ENCODE data around the gene RND1.

- TF ChIP-seq CTCF (IDR thresholded peaks at IDR 0.05; ENCODE audit: poor library complexity, severe bottlenecking) = no peak
- no peak for TF ChIP-seq TAF1 (IDR thresholded peaks at IDR 0.05; ENCODE audit: low read depth)
- TF ChIP-seq POLR2AphosphoS5 (IDR thresholded peaks at IDR 0.05) = no peak
- TF ChIP-seq, protein P1, sequence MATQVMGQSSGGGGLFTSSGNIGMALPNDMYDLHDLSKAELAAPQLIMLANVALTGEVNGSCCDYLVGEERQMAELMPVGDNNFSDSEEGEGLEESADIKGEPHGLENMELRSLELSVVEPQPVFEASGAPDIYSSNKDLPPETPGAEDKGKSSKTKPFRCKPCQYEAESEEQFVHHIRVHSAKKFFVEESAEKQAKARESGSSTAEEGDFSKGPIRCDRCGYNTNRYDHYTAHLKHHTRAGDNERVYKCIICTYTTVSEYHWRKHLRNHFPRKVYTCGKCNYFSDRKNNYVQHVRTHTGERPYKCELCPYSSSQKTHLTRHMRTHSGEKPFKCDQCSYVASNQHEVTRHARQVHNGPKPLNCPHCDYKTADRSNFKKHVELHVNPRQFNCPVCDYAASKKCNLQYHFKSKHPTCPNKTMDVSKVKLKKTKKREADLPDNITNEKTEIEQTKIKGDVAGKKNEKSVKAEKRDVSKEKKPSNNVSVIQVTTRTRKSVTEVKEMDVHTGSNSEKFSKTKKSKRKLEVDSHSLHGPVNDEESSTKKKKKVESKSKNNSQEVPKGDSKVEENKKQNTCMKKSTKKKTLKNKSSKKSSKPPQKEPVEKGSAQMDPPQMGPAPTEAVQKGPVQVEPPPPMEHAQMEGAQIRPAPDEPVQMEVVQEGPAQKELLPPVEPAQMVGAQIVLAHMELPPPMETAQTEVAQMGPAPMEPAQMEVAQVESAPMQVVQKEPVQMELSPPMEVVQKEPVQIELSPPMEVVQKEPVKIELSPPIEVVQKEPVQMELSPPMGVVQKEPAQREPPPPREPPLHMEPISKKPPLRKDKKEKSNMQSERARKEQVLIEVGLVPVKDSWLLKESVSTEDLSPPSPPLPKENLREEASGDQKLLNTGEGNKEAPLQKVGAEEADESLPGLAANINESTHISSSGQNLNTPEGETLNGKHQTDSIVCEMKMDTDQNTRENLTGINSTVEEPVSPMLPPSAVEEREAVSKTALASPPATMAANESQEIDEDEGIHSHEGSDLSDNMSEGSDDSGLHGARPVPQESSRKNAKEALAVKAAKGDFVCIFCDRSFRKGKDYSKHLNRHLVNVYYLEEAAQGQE (IDR thresholded peaks at IDR 0.05; ENCODE audit: borderline replicate concordance) = no peak
- TF ChIP-seq EZH2 (IDR thresholded peaks at IDR 0.05; ENCODE audit: borderline replicate concordance, insufficient read depth, low read length, poor library complexity, severe bottlenecking) = no peak
- TF ChIP-seq MXI1 (conservative IDR thresholded peaks at IDR 0.05; ENCODE audit: poor library complexity, severe bottlenecking) = no peak
Measured at GRCh38 chr12:48826209-48826855, 39.3 kb downstream of the RND1 start.
